Neural progenitor cell (in vitro differentiated cells): ENCODE data around the gene CLDN3. TPM values are rescaled to one million over a fixed set of nuclear protein-coding genes. Genes with fewer than 3 reads are reported as not detected.

Source experiments
- DNase-seq: peaks from one replicate; pipeline ENCODE4 v3.0.0-alpha.2; 2016; ENCODE audit warnings: low spot score
- H2AFZ ChIP-seq: fragments of 200-600 bp; sonication (generic); replicated peaks from 2 replicates; pipeline ENCODE4 v1.6.1; 2016; ENCODE audit warnings: antibody characterized with exemption
- H3F3A ChIP-seq: fragments of 200-600 bp; sonication (generic); 2 replicates; pipeline ENCODE4 v1.6.1; 2016; ENCODE audit warnings: antibody characterized with exemption, low read depth
- H3K27ac ChIP-seq: fragments of 200-600 bp; sonication (generic); 2 replicates; pipeline ENCODE4 v1.5.1; 2016; ENCODE audit warnings: mild to moderate bottlenecking
- H3K27me3 ChIP-seq: fragments of 200-600 bp; sonication (generic); 2 replicates; pipeline ENCODE4 v1.6.1; 2016; ENCODE audit warnings: mild to moderate bottlenecking, moderate library complexity
- H3K36me3 ChIP-seq: fragments of 200-600 bp; sonication (generic); 2 replicates; pipeline ENCODE4 v1.5.1; 2016
- H3K4me1 ChIP-seq: fragments of 200-600 bp; sonication (generic); 2 replicates; pipeline ENCODE4 v1.6.1; 2016; ENCODE audit warnings: mixed run types
- H3K4me2 ChIP-seq: fragments of 200-600 bp; sonication (generic); 2 replicates; pipeline ENCODE4 v1.6.1; 2016
- H3K4me3 ChIP-seq: fragments of 200-600 bp; sonication (generic); 2 replicates; pipeline ENCODE4 v1.5.1; 2016
- H3K79me2 ChIP-seq: fragments of 200-600 bp; sonication (generic); 2 replicates; pipeline ENCODE4 v1.6.1; 2016; ENCODE audit warnings: low read depth
- H3K9ac ChIP-seq: fragments of 200-600 bp; sonication (generic); 2 replicates; pipeline ENCODE4 v1.6.1; 2016
- H3K9me3 ChIP-seq: fragments of 200-600 bp; sonication (generic); 2 replicates; pipeline ENCODE4 v1.5.1; 2016; ENCODE audit warnings: low read depth
- H4K20me1 ChIP-seq: fragments of 200-600 bp; sonication (generic); 2 replicates; pipeline ENCODE4 v1.6.1; 2016; ENCODE audit warnings: low read depth
- H3K27ac Mint-ChIP-seq: 3 replicates; pipeline ENCODE4 v1.8.0; 2021; ENCODE audit warnings: mixed read lengths
- H3K27me3 Mint-ChIP-seq: 2 replicates; pipeline ENCODE4 v1.8.0; 2022; ENCODE audit warnings: low read depth, mild to moderate bottlenecking, inconsistent platforms, moderate library complexity, mixed read lengths; ENCODE audit not compliant: insufficient read depth
- H3K36me3 Mint-ChIP-seq: 3 replicates; pipeline ENCODE4 v1.8.0; 2021; ENCODE audit warnings: mixed read lengths
- H3K4me1 Mint-ChIP-seq: 3 replicates; pipeline ENCODE4 v1.8.0; 2021; ENCODE audit warnings: mixed read lengths
- H3K4me3 Mint-ChIP-seq: 3 replicates; pipeline ENCODE4 v1.8.0; 2021; ENCODE audit warnings: mild to moderate bottlenecking, moderate library complexity, mixed read lengths
- H3K9me3 Mint-ChIP-seq: 3 replicates; pipeline ENCODE4 v1.8.0; 2020; ENCODE audit warnings: mixed read lengths
- EZH2 ChIP-seq: fragments of 200-600 bp; sonication (generic); IDR thresholded peaks from 2 replicates; pipeline ENCODE4 v1.6.1; 2017; ENCODE audit warnings: antibody characterized with exemption, mild to moderate bottlenecking, moderate library complexity
- EZH2phosphoT487 ChIP-seq: fragments of 200-600 bp; sonication (generic); IDR thresholded peaks from 2 replicates; pipeline ENCODE4 v1.6.1; 2017; ENCODE audit warnings: antibody characterized with exemption
- total RNA-seq: library from RNA; depleted of rRNA; stranded (reverse); fragments of >200 nt; gene quantifications from 2 replicates; pipeline ENCODE4 v1.2.3, GENCODE V29; 2015; ENCODE audit warnings: low replicate concordance
- TF ChIP-seq, protein P1 (sequence below): fragments of 200-600 bp; sonication (generic); IDR thresholded peaks from 2 replicates; pipeline ENCODE4 v1.5.1; 2017; ENCODE audit warnings: antibody characterized with exemption, mild to moderate bottlenecking

The CLDN3 gene
- total RNA-seq: 1.6 and 14.2 TPM in 2 replicates

GRCh38 chr7:73770002-73770859, at the start of gene CLDN3:
Gene CLDN3, minus strand, starts transcription at chr7:73770270. Its CDS starts 221 bp downstream, at chr7:73770049.
- TF ChIP-seq EZH2 (peak; percentile 28), EZH2phosphoT487 (no peak)
- TF ChIP-seq, protein P1, sequence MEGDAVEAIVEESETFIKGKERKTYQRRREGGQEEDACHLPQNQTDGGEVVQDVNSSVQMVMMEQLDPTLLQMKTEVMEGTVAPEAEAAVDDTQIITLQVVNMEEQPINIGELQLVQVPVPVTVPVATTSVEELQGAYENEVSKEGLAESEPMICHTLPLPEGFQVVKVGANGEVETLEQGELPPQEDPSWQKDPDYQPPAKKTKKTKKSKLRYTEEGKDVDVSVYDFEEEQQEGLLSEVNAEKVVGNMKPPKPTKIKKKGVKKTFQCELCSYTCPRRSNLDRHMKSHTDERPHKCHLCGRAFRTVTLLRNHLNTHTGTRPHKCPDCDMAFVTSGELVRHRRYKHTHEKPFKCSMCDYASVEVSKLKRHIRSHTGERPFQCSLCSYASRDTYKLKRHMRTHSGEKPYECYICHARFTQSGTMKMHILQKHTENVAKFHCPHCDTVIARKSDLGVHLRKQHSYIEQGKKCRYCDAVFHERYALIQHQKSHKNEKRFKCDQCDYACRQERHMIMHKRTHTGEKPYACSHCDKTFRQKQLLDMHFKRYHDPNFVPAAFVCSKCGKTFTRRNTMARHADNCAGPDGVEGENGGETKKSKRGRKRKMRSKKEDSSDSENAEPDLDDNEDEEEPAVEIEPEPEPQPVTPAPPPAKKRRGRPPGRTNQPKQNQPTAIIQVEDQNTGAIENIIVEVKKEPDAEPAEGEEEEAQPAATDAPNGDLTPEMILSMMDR: no peak
- peaks cover 19% of the 10 kb centered on the region for H3F3A ChIP-seq
- peak within 1 kb of the TSS; percentile 87 for H3K4me2 ChIP-seq
- peaks cover 25% of the 10 kb centered on the region for H3K27me3 ChIP-seq
- H3K9me3 ChIP-seq: no peaks in the 10 kb centered on the region
- no peaks in the 10 kb centered on the region for H4K20me1 ChIP-seq
- no peak within 1 kb of the TSS for H3K9ac ChIP-seq
- no peaks in the 10 kb centered on the region for H3K79me2 ChIP-seq
- H3K27me3 Mint-ChIP-seq: peaks cover 15% of the 10 kb centered on the region
- H3K4me3 Mint-ChIP-seq: peak within 1 kb of the TSS; percentile 79
- peaks cover 5% of the 10 kb centered on the region for H3K4me1 ChIP-seq
- no peak within 1 kb of the TSS for H3K27ac ChIP-seq
- H3K4me3 ChIP-seq: peak within 1 kb of the TSS; percentile 65
- H2AFZ ChIP-seq: peak within 1 kb of the TSS; percentile 97
- peaks cover 3% of the 10 kb centered on the region for H3K36me3 Mint-ChIP-seq
- no peaks in the 10 kb centered on the region for H3K9me3 Mint-ChIP-seq
- DNase-seq: peak; percentile 88
- H3K27ac Mint-ChIP-seq: no peak within 1 kb of the TSS
- H3K36me3 ChIP-seq: no peaks in the 10 kb centered on the region
- peaks cover 8% of the 10 kb centered on the region for H3K4me1 Mint-ChIP-seq

DNA sequence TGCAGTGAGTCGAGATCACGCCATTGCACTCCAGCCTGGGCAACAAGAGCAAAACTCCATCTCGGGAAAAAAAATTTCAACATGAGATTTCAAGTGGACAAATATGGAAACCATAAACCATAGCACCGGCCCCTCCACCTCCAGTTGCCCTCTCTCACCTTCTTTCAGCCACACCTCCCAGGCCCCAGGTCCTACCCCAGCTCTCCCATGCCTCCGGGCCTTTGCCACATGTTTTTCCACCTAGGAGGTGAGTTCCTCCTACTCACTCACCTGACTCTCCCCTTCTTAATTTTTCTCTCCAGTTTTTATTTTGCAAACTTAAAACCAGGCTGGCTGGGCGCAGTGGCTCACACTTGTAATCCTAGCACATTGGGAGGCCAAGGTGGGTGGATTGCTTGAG, 47.1 kb upstream of the CLDN3 start:
- no peak overlapping the region for H3K27ac Mint-ChIP-seq
- no peak overlapping the region for H2AFZ ChIP-seq

DNA sequence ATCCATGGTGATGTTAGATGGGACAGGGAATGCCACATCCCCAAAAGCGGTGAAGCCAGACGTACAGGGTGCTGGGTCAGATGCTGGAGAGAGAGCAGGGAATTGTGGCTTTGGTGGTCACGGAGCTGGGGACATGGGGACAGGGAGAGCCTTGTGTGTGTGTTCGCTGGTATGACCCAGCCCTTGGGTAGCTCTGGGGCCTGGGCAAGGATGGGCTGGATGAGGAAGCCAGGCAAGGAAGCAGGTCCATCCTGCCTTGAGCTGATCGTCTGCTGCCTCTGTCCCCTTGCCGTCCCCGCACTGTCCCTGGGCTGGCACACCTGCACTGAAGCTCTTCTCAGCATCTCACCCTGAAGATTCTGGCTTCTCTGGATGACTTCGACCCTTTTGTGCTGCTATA, 45.4 kb upstream of the CLDN3 start:
- H3K4me1 ChIP-seq: peaks cover 7% of the 10 kb centered on the region
- no peak overlapping the region for H3K27ac ChIP-seq
- H3K9me3 ChIP-seq: no peaks in the 10 kb centered on the region
- no peaks in the 10 kb centered on the region for H3K4me1 Mint-ChIP-seq
- no peaks in the 10 kb centered on the region for H3K79me2 ChIP-seq
- peaks cover 7% of the 10 kb centered on the region for H3K27me3 Mint-ChIP-seq
- H4K20me1 ChIP-seq: no peaks in the 10 kb centered on the region
- no peaks in the 10 kb centered on the region for H3K9me3 Mint-ChIP-seq
- H3K36me3 Mint-ChIP-seq: no peaks in the 10 kb centered on the region
- no peak overlapping the region for H3K9ac ChIP-seq
- H3F3A ChIP-seq: peaks cover 7% of the 10 kb centered on the region
- no peak overlapping the region for H3K27ac Mint-ChIP-seq
- no peaks in the 10 kb centered on the region for H3K36me3 ChIP-seq
- TF ChIP-seq EZH2phosphoT487 (no peak), EZH2 (no peak)
- DNase-seq: no peak
- no peaks in the 10 kb centered on the region for H3K27me3 ChIP-seq
- H3K4me3 ChIP-seq: no peak overlapping the region
- no peak overlapping the region for H2AFZ ChIP-seq
- H3K4me3 Mint-ChIP-seq: no peak overlapping the region
- H3K4me2 ChIP-seq: no peak overlapping the region

More for the DNA sequence above, 47.1 kb upstream of the CLDN3 start:
- no peaks in the 10 kb centered on the region for H4K20me1 ChIP-seq
- H3K27me3 Mint-ChIP-seq: peaks cover 7% of the 10 kb centered on the region
- TF ChIP-seq EZH2 (no peak), EZH2phosphoT487 (no peak)
- TF ChIP-seq, protein P1: no peak
- no peaks in the 10 kb centered on the region for H3F3A ChIP-seq
- no peak overlapping the region for H3K9ac ChIP-seq
- H3K36me3 ChIP-seq: no peaks in the 10 kb centered on the region
- peaks cover 3% of the 10 kb centered on the region for H3K4me1 Mint-ChIP-seq
- H3K27me3 ChIP-seq: no peaks in the 10 kb centered on the region
- H3K9me3 ChIP-seq: no peaks in the 10 kb centered on the region
- no peaks in the 10 kb centered on the region for H3K4me1 ChIP-seq
- DNase-seq: no peak
- H3K27ac ChIP-seq: no peak overlapping the region
- no peaks in the 10 kb centered on the region for H3K36me3 Mint-ChIP-seq
- no peaks in the 10 kb centered on the region for H3K79me2 ChIP-seq
- H3K4me3 Mint-ChIP-seq: no peak overlapping the region
- no peak overlapping the region for H3K4me2 ChIP-seq
- no peak overlapping the region for H3K4me3 ChIP-seq
- H3K9me3 Mint-ChIP-seq: no peaks in the 10 kb centered on the region

DNA sequence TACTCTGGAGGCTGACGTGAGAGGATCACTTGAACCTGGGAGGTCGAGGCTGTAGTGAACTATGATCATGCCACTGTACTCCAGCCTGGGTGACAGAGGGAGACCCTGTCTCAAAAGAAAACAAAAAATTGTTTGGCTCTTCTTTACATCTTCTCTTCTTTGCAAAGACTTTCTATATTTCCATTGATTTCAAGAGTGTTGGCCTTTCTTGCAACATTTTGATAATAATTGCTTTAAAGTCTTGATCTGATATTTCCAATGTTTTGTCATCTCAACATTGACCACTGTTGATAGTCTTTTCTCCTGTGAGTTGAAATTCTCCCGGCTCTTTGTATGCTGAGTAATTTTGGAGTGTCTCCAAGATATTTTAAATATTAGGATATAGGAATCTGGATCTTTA, 42.9 kb upstream of the CLDN3 start:
- Histone ChIP-seq H3K79me2 (no peaks in the 10 kb centered on the region), H3K9me3 (no peaks in the 10 kb centered on the region), H4K20me1 (no peaks in the 10 kb centered on the region), H3K4me2 (no peak overlapping the region), H3K4me1 (peaks cover 8% of the 10 kb centered on the region), H3K9ac (no peak overlapping the region), H3K27me3 (no peaks in the 10 kb centered on the region), H3K36me3 (no peaks in the 10 kb centered on the region), H3F3A (peaks cover 7% of the 10 kb centered on the region), H2AFZ (no peak overlapping the region), H3K27ac (no peak overlapping the region), H3K4me3 (no peak overlapping the region)
- peaks cover 3% of the 10 kb centered on the region for H3K27me3 Mint-ChIP-seq
- H3K9me3 Mint-ChIP-seq: no peaks in the 10 kb centered on the region
- TF ChIP-seq EZH2phosphoT487 (no peak), EZH2 (no peak)
- TF ChIP-seq, protein P1: no peak
- peaks cover 5% of the 10 kb centered on the region for H3K4me1 Mint-ChIP-seq
- DNase-seq: no peak
- no peak overlapping the region for H3K27ac Mint-ChIP-seq
- H3K4me3 Mint-ChIP-seq: no peak overlapping the region
- H3K36me3 Mint-ChIP-seq: no peaks in the 10 kb centered on the region
